Epithelial cell of proximal tubule (primary cell): Measurements from ENCODE around the gene PPM1L. TPM values are rescaled to one million over a fixed set of nuclear protein-coding genes. Genes with fewer than 3 reads are reported as not detected.

Experiments used
- DNase-seq: peaks from one replicate; pipeline ENCODE4 v3.0.0-alpha.2; 2011; ENCODE audit warnings: low read depth
- H3K4me3 ChIP-seq: 2 replicates; pipeline ENCODE4 v1.5.1; 2011; ENCODE audit warnings: low read depth, mild to moderate bottlenecking, low read length
- CTCF ChIP-seq: conservative IDR thresholded peaks from 2 replicates; pipeline ENCODE4 v1.5.1; 2012; ENCODE audit warnings: low read depth, mild to moderate bottlenecking, low read length
- total RNA-seq: library from RNA; depleted of rRNA; stranded (reverse); fragments of >200 nt; gene quantifications from 2 replicates; pipeline ENCODE4 v1.2.3, GENCODE V29; 2015

PPM1L gene
- total RNA-seq, 1 donor from 2014 or later: 3.2 TPM

GRCh38 chr3:160826991-160827390, 71.0 kb downstream of the PPM1L start:
- DNase-seq: no peak
- TF ChIP-seq CTCF: no peak

GRCh38 chr3:160827516-160827915, 71.5 kb downstream of the PPM1L start:
- no peak for TF ChIP-seq CTCF
- DNase-seq: no peak
- H3K4me3 ChIP-seq: no peak overlapping the region

More at GRCh38 chr3:160826991-160827390, 71.0 kb downstream of the PPM1L start:
- H3K4me3 ChIP-seq: no peak overlapping the region

- no peak overlapping the region for H3K4me3 ChIP-seq
- DNase-seq: no peak
- no peak for TF ChIP-seq CTCF
Measured at GRCh38 chr3:160828880-160829279, 72.8 kb downstream of the PPM1L start.

GRCh38 chr3:160829486-160830009, 73.5 kb downstream of the PPM1L start:
- H3K4me3 ChIP-seq: no peak overlapping the region
- no peak for TF ChIP-seq CTCF
- no peak for DNase-seq

GRCh38 chr3:160830796-160831195, 74.8 kb downstream of the PPM1L start:
- H3K4me3 ChIP-seq: no peak overlapping the region
- no peak for TF ChIP-seq CTCF
- DNase-seq: no peak

- no peak overlapping the region for H3K4me3 ChIP-seq
- TF ChIP-seq CTCF: no peak
- DNase-seq: no peak
Measured at GRCh38 chr3:160831401-160831800, 75.4 kb downstream of the PPM1L start.

GRCh38 chr3:160837394-160837980, 81.5 kb downstream of the PPM1L start:
- H3K4me3 ChIP-seq: no peak overlapping the region
- TF ChIP-seq CTCF: no peak
- no peak for DNase-seq
